Mesothelial cell of epicardium (in vitro differentiated cells): ENCODE measurements around the gene HMGCS1. TPM values are rescaled to one million over a fixed set of nuclear protein-coding genes. Genes with fewer than 3 reads are reported as not detected.

Source experiments
- DNase-seq, 2 experiments: peaks; one replicate each; pipeline ENCODE4 v3.0.0; 2021; ENCODE audit warnings: low spot score in 2 of 2; ENCODE audit not compliant: unreplicated experiment in 2 of 2
- H3K27ac Mint-ChIP-seq: 2 replicates; pipeline ENCODE4 v1.8.0; 2021; ENCODE audit warnings: mixed read lengths
- H3K27me3 Mint-ChIP-seq: 2 replicates; pipeline ENCODE4 v1.8.0; 2021; ENCODE audit warnings: low read depth, mixed read lengths
- H3K36me3 Mint-ChIP-seq: 2 replicates; pipeline ENCODE4 v1.8.0; 2021; ENCODE audit warnings: mixed read lengths
- H3K4me1 Mint-ChIP-seq: 2 replicates; pipeline ENCODE4 v1.8.0; 2021; ENCODE audit warnings: mixed read lengths
- H3K4me3 Mint-ChIP-seq: 2 replicates; pipeline ENCODE4 v1.8.0; 2021; ENCODE audit warnings: mild to moderate bottlenecking, moderate library complexity, mixed read lengths
- H3K9me3 Mint-ChIP-seq: 2 replicates; pipeline ENCODE4 v1.8.0; 2021; ENCODE audit warnings: mixed read lengths
- total RNA-seq: library from RNA; stranded (reverse); gene quantifications from 3 replicates; pipeline ENCODE4 v1.2.1, GENCODE V29; 2021
- TF ChIP-seq, protein P1 (sequence below): fragments of 200-600 bp; sonication (generic); IDR thresholded peaks from one replicate; pipeline ENCODE4 v1.5.0; 2021; ENCODE audit warnings: antibody characterized with exemption; ENCODE audit not compliant: unreplicated experiment

Gene HMGCS1
- total RNA-seq, 1 donor from 2014 or later: 129 TPM

DNA sequence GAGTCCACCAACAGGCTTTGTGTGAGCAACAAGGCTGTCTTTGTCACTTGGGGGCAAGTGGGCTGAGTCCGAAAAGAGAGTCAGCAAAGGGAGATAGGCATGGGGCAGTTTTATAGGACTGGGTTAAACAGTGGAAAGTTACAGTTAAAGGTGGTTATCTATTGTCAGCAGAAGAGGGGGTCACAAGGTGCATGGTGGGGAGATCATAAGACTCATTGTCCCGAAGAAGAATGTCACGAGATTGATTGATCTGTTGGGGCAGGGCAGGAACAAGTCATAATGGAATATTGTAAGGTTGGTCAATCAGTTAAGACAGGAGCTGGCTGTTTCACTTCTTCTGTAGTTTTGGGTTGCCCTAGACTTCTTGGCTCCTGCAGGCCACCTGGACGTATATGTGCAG is 7.6 kb upstream of the HMGCS1 start:
- Mint-ChIP-seq H3K4me3 (no peak overlapping the region), H3K4me1 (peaks cover 4% of the 10 kb centered on the region), H3K36me3 (no peaks in the 10 kb centered on the region), H3K9me3 (peaks cover 19% of the 10 kb centered on the region), H3K27me3 (no peaks in the 10 kb centered on the region), H3K27ac (no peak overlapping the region)
- no peak for DNase-seq
- TF ChIP-seq, protein P1, sequence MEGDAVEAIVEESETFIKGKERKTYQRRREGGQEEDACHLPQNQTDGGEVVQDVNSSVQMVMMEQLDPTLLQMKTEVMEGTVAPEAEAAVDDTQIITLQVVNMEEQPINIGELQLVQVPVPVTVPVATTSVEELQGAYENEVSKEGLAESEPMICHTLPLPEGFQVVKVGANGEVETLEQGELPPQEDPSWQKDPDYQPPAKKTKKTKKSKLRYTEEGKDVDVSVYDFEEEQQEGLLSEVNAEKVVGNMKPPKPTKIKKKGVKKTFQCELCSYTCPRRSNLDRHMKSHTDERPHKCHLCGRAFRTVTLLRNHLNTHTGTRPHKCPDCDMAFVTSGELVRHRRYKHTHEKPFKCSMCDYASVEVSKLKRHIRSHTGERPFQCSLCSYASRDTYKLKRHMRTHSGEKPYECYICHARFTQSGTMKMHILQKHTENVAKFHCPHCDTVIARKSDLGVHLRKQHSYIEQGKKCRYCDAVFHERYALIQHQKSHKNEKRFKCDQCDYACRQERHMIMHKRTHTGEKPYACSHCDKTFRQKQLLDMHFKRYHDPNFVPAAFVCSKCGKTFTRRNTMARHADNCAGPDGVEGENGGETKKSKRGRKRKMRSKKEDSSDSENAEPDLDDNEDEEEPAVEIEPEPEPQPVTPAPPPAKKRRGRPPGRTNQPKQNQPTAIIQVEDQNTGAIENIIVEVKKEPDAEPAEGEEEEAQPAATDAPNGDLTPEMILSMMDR: no peak

GRCh38 chr5:43316421-43316820 is 3.2 kb upstream of the HMGCS1 start:
- H3K36me3 Mint-ChIP-seq: no peaks in the 10 kb centered on the region
- peaks cover 31% of the 10 kb centered on the region for H3K4me1 Mint-ChIP-seq
- TF ChIP-seq, protein P1: no peak
- DNase-seq: no peak
- peaks cover 7% of the 10 kb centered on the region for H3K9me3 Mint-ChIP-seq
- H3K27me3 Mint-ChIP-seq: no peaks in the 10 kb centered on the region
- no peak overlapping the region for H3K27ac Mint-ChIP-seq
- H3K4me3 Mint-ChIP-seq: no peak overlapping the region

GRCh38 chr5:43315682-43316081 is 2.5 kb upstream of the HMGCS1 start:
- Mint-ChIP-seq H3K27ac (no peak overlapping the region), H3K4me3 (no peak overlapping the region), H3K4me1 (peaks cover 37% of the 10 kb centered on the region), H3K9me3 (peaks cover 7% of the 10 kb centered on the region), H3K27me3 (no peaks in the 10 kb centered on the region), H3K36me3 (no peaks in the 10 kb centered on the region)
- no peak for DNase-seq
- TF ChIP-seq, protein P1: no peak

DNA sequence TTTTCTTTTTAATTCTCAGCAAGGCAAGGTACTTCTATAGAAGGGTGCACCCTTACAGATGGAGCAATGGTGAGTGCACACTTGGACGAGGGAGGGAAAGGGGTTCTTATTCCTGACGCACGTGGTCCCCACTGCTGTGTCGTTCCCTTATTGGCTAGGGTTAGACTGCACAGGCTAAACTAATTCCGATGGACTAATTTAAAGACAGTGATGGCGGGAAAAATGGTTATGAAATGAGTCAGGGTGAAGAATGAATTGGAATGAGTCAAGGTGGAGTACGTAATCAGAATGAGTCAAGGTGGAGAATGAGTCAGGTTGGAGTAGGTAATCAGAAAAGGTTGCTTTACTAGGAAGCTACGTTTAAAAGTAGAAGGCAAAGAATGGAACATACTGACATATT is 2.1 kb upstream of the HMGCS1 start:
- TF ChIP-seq, protein P1: no peak
- Mint-ChIP-seq H3K4me3 (no peak overlapping the region), H3K27me3 (no peaks in the 10 kb centered on the region), H3K36me3 (no peaks in the 10 kb centered on the region), H3K27ac (peak overlapping the region; percentile 98), H3K9me3 (peaks cover 7% of the 10 kb centered on the region), H3K4me1 (peaks cover 40% of the 10 kb centered on the region)
- DNase-seq: no peak

GRCh38 chr5:43314724-43315123 is 1.5 kb upstream of the HMGCS1 start:
- no peaks in the 10 kb centered on the region for H3K36me3 Mint-ChIP-seq
- H3K9me3 Mint-ChIP-seq: peaks cover 7% of the 10 kb centered on the region
- no peaks in the 10 kb centered on the region for H3K27me3 Mint-ChIP-seq
- no peak overlapping the region for H3K4me3 Mint-ChIP-seq
- H3K27ac Mint-ChIP-seq: peak overlapping the region; percentile 98
- TF ChIP-seq, protein P1: no peak
- DNase-seq: no peak
- H3K4me1 Mint-ChIP-seq: peaks cover 45% of the 10 kb centered on the region

GRCh38 chr5:43313854-43314457 is 744 bp upstream of the HMGCS1 start:
- H3K27me3 Mint-ChIP-seq: no peaks in the 10 kb centered on the region
- no peak for DNase-seq
- peaks cover 7% of the 10 kb centered on the region for H3K9me3 Mint-ChIP-seq

More at GRCh38 chr5:43313854-43314457, 744 bp upstream of the HMGCS1 start:
- Mint-ChIP-seq H3K27ac (peak overlapping the region; percentile 98), H3K4me3 (peak overlapping the region; percentile 95), H3K4me1 (peaks cover 53% of the 10 kb centered on the region), H3K36me3 (no peaks in the 10 kb centered on the region)
- TF ChIP-seq, protein P1: no peak
